GM19351 (cell line): ENCODE results near the gene SFPQ.

Source experiments
- ATAC-seq: cut with Tn5 transposase; IDR thresholded peaks from one replicate; pipeline ENCODE4 v1.9.1; 2021; ENCODE audit warnings: mild to moderate bottlenecking, moderate library complexity; ENCODE audit not compliant: unreplicated experiment

The SFPQ gene

GRCh38 chr1:35188578-35189392 is 4.2 kb downstream of the SFPQ start:
- ATAC-seq: no peak

- no peak for ATAC-seq
Measured at GRCh38 chr1:35187816-35188342, 5.1 kb downstream of the SFPQ start.

GRCh38 chr1:35186239-35186638 is 6.7 kb downstream of the SFPQ start:
- ATAC-seq: no peak

GRCh38 chr1:35185200-35185599 is 7.7 kb downstream of the SFPQ start:
- no peak for ATAC-seq

GRCh38 chr1:35184495-35185199 is 8.3 kb downstream of the SFPQ start:
- ATAC-seq: no peak

- ATAC-seq: no peak
Measured at GRCh38 chr1:35181790-35182455, 11.0 kb downstream of the SFPQ start.

GRCh38 chr1:35180776-35181374 is 12.1 kb downstream of the SFPQ start:
- ATAC-seq: no peak

- ATAC-seq: no peak
Measured at GRCh38 chr1:35179908-35180307, 13.0 kb downstream of the SFPQ start.

GRCh38 chr1:35178874-35179380 is 14.0 kb downstream of the SFPQ start:
- ATAC-seq: no peak

GRCh38 chr1:35178295-35178695 is 14.7 kb downstream of the SFPQ start:
- ATAC-seq: no peak

GRCh38 chr1:35177237-35177786 is 15.6 kb downstream of the SFPQ start:
- ATAC-seq: no peak

GRCh38 chr1:35175602-35176001 is 17.3 kb downstream of the SFPQ start:
- no peak for ATAC-seq

GRCh38 chr1:35175098-35175576 is 17.8 kb downstream of the SFPQ start:
- ATAC-seq: no peak

- ATAC-seq: no peak
Measured at GRCh38 chr1:35173909-35174540, 18.9 kb downstream of the SFPQ start.

- ATAC-seq: no peak
Measured at GRCh38 chr1:35173491-35173890, 19.5 kb downstream of the SFPQ start.

GRCh38 chr1:35172022-35172421 is 20.9 kb downstream of the SFPQ start:
- ATAC-seq: no peak

GRCh38 chr1:35171579-35171978 is 21.4 kb downstream of the SFPQ start:
- ATAC-seq: no peak

GRCh38 chr1:35164893-35165292 is 28.1 kb downstream of the SFPQ start:
- no peak for ATAC-seq

- no peak for ATAC-seq
Measured at GRCh38 chr1:35151220-35151619, 41.7 kb downstream of the SFPQ start.
